Tibial nerve (tissue), 4 donors: Measurements from ENCODE around the gene USP4.
"Not testable (repeated sequence)": the region's sequence is repeated elsewhere in the genome, so short reads cannot be mapped to it uniquely, and the experiment has no call there.

ENCODE experiments used
- EP300 ChIP-seq, 2 donors: sonication (generic); formaldehyde crosslinking; IDR thresholded peaks; one replicate each; pipeline ENCODE4 v1.6.1; 2017; ENCODE audit warnings: antibody characterized with exemption in 2 of 2, mild to moderate bottlenecking in 1 of 2
- POLR2A ChIP-seq, 2 donors: fragments of 450-650 bp; IDR thresholded peaks; one replicate each; pipeline ENCODE4 v1.6.1; 2017; ENCODE audit warnings: antibody characterized with exemption in 2 of 2, mild to moderate bottlenecking in 2 of 2, moderate library complexity in 2 of 2
- TF ChIP-seq, protein P1 (sequence below), 5 experiments: fragments of 200-600 bp in 3 of 5; fragments of 450-650 bp in 2 of 5; sonication (generic) in 3 of 5; IDR thresholded peaks; one replicate each; pipeline ENCODE4 v1.5.1; 2016 to 2019; ENCODE audit warnings: antibody characterized with exemption in 5 of 5, mild to moderate bottlenecking in 3 of 5, moderate library complexity in 2 of 5

DNA sequence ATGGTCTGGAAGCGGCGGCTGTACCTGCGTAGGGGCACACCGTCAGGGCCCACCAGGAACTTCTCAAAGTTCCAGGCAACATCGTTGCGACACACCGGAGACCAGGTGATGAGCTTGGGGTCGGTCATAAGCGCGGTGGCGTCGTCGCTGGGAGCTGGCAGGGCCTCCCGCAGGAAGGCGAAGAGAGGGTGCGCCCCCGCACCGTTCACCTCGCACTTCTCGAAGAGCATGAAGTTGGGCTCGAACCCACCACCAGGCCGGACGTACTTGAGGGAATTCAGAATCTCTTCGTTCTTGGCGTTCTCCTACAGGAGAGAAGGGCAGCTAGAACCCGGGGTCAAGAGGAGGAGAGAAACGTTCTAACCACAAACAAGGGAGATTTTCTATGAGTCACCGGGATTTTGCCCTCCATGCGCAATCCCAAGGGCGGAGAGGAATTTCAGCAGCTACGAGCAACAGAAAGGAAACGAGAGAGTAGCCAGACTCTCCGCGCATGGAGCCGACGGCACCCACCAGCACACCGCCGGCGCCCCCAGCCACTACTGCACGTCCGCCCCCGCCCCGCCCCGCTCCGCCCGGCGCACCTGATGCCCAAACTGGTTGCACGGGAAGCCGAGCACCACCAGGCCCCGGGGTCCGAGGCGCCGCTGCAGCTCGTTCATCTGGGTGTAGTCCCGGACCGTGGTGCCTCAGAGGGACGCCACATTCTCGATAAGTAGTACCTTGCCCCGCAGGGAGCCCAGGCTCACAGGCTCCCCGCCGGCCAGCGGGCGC lies 17.8 kb upstream of the USP4 start:
- not testable (repeated sequence) for TF ChIP-seq POLR2A, EP300 (IDR thresholded peaks at IDR 0.05)
- TF ChIP-seq, protein P1, sequence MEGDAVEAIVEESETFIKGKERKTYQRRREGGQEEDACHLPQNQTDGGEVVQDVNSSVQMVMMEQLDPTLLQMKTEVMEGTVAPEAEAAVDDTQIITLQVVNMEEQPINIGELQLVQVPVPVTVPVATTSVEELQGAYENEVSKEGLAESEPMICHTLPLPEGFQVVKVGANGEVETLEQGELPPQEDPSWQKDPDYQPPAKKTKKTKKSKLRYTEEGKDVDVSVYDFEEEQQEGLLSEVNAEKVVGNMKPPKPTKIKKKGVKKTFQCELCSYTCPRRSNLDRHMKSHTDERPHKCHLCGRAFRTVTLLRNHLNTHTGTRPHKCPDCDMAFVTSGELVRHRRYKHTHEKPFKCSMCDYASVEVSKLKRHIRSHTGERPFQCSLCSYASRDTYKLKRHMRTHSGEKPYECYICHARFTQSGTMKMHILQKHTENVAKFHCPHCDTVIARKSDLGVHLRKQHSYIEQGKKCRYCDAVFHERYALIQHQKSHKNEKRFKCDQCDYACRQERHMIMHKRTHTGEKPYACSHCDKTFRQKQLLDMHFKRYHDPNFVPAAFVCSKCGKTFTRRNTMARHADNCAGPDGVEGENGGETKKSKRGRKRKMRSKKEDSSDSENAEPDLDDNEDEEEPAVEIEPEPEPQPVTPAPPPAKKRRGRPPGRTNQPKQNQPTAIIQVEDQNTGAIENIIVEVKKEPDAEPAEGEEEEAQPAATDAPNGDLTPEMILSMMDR (IDR thresholded peaks at IDR 0.05): not testable (repeated sequence)
